ENCODE data around the gene NRXN2. TPM values are rescaled to one million over a fixed set of nuclear protein-coding genes. Genes with fewer than 3 reads are reported as not detected.

NRXN2 gene
- total RNA-seq, 1 experiment from 2014 or later: not detected

- H3K4me3 Mint-ChIP-seq (ENCODE audit: unreplicated experiment): no peak overlapping the region
- no TSS peak for BruUV-seq (replicated peaks)
- POLR2A ChIA-PET: no interaction called here
- intact Hi-C loops (cut with micrococcal nuclease): no loop called here
- DNase-seq (ENCODE audit: unreplicated experiment): no peak
- no peaks in the 10 kb centered on the region for H3K4me1 Mint-ChIP-seq (ENCODE audit: insufficient read depth, unreplicated experiment)
- no peaks in the 10 kb centered on the region for H3K27me3 Mint-ChIP-seq (ENCODE audit: insufficient read depth, unreplicated experiment)
- H3K27ac Mint-ChIP-seq (ENCODE audit: low read depth, unreplicated experiment): no peak overlapping the region
- H3K36me3 Mint-ChIP-seq (ENCODE audit: insufficient read depth, unreplicated experiment): no peaks in the 10 kb centered on the region
- no peaks in the 10 kb centered on the region for H3K9me3 Mint-ChIP-seq (ENCODE audit: unreplicated experiment)
- TF ChIP-seq CTCF (IDR thresholded peaks at IDR 0.05; ENCODE audit: unreplicated experiment): no peak
- CTCF ChIA-PET: interaction anchor here (0.8 to 1.0 kb wide), 2 partner anchors 32 to 171 kb away, joined by 3 read pairs; no protein-coding TSS in a partner anchor
Measured at GRCh38 chr11:64620381-64620971, 102.5 kb downstream of the NRXN2 start.

GRCh38 chr11:64619811-64620380 lies 103.1 kb downstream of the NRXN2 start:
- intact Hi-C loops (cut with micrococcal nuclease): no loop called here
- Mint-ChIP-seq H3K27ac (ENCODE audit: low read depth, unreplicated experiment) (no peak overlapping the region), H3K4me3 (ENCODE audit: unreplicated experiment) (no peak overlapping the region), H3K9me3 (ENCODE audit: unreplicated experiment) (no peaks in the 10 kb centered on the region), H3K36me3 (ENCODE audit: insufficient read depth, unreplicated experiment) (no peaks in the 10 kb centered on the region), H3K4me1 (ENCODE audit: insufficient read depth, unreplicated experiment) (no peaks in the 10 kb centered on the region), H3K27me3 (ENCODE audit: insufficient read depth, unreplicated experiment) (no peaks in the 10 kb centered on the region)
- ChIA-PET CTCF (interaction anchor here (0.8 to 1.0 kb wide), 2 partner anchors 33 to 171 kb away, joined by 3 read pairs; no protein-coding TSS in a partner anchor), POLR2A (interaction anchor here (0.7 kb wide), 1 partner anchor 435 kb away, joined by 3 read pairs; no protein-coding TSS in a partner anchor)
- peak; percentile 54 for DNase-seq (ENCODE audit: unreplicated experiment)
- TF ChIP-seq CTCF (IDR thresholded peaks at IDR 0.05; ENCODE audit: unreplicated experiment): no peak
- no TSS peak for BruUV-seq (replicated peaks)

- no peaks in the 10 kb centered on the region for H3K36me3 Mint-ChIP-seq (ENCODE audit: insufficient read depth, unreplicated experiment)
- no peak for TF ChIP-seq CTCF (IDR thresholded peaks at IDR 0.05; ENCODE audit: unreplicated experiment)
- intact Hi-C loops (cut with micrococcal nuclease): no loop called here
- CTCF ChIA-PET: interaction anchor here (0.6 kb wide), 1 partner anchor 15 kb away, joined by 3 read pairs; no protein-coding TSS in a partner anchor
- no peaks in the 10 kb centered on the region for H3K4me1 Mint-ChIP-seq (ENCODE audit: insufficient read depth, unreplicated experiment)
- BruUV-seq (replicated peaks): no TSS peak
- no peak overlapping the region for H3K27ac Mint-ChIP-seq (ENCODE audit: low read depth, unreplicated experiment)
- H3K4me3 Mint-ChIP-seq (ENCODE audit: unreplicated experiment): no peak overlapping the region
- no peaks in the 10 kb centered on the region for H3K9me3 Mint-ChIP-seq (ENCODE audit: unreplicated experiment)
- no peaks in the 10 kb centered on the region for H3K27me3 Mint-ChIP-seq (ENCODE audit: insufficient read depth, unreplicated experiment)
- DNase-seq (ENCODE audit: unreplicated experiment): no peak
- POLR2A ChIA-PET: no interaction called here
Measured at GRCh38 chr11:64619196-64619595, 103.8 kb downstream of the NRXN2 start.

- H3K36me3 Mint-ChIP-seq (ENCODE audit: insufficient read depth, unreplicated experiment): no peaks in the 10 kb centered on the region
- H3K27me3 Mint-ChIP-seq (ENCODE audit: insufficient read depth, unreplicated experiment): no peaks in the 10 kb centered on the region
- CTCF ChIA-PET: interaction anchor here (1.0 to 1.8 kb wide), 2 partner anchors 28 to 167 kb away, joined by 4 read pairs; no protein-coding TSS in a partner anchor
- no peak overlapping the region for H3K4me3 Mint-ChIP-seq (ENCODE audit: unreplicated experiment)
- no peaks in the 10 kb centered on the region for H3K4me1 Mint-ChIP-seq (ENCODE audit: insufficient read depth, unreplicated experiment)
- DNase-seq (ENCODE audit: unreplicated experiment): no peak
- TF ChIP-seq CTCF (IDR thresholded peaks at IDR 0.05; ENCODE audit: unreplicated experiment): no peak
- H3K27ac Mint-ChIP-seq (ENCODE audit: low read depth, unreplicated experiment): no peak overlapping the region
- BruUV-seq (replicated peaks): no TSS peak
- POLR2A ChIA-PET: no interaction called here
- intact Hi-C loops (cut with micrococcal nuclease): no loop called here
- no peaks in the 10 kb centered on the region for H3K9me3 Mint-ChIP-seq (ENCODE audit: unreplicated experiment)
Measured at GRCh38 chr11:64616817-64617216, 106.2 kb downstream of the NRXN2 start.

Data from MCF 10A (cell line).